ENCODE data around the gene PAFAH2.

The PAFAH2 gene

DNA sequence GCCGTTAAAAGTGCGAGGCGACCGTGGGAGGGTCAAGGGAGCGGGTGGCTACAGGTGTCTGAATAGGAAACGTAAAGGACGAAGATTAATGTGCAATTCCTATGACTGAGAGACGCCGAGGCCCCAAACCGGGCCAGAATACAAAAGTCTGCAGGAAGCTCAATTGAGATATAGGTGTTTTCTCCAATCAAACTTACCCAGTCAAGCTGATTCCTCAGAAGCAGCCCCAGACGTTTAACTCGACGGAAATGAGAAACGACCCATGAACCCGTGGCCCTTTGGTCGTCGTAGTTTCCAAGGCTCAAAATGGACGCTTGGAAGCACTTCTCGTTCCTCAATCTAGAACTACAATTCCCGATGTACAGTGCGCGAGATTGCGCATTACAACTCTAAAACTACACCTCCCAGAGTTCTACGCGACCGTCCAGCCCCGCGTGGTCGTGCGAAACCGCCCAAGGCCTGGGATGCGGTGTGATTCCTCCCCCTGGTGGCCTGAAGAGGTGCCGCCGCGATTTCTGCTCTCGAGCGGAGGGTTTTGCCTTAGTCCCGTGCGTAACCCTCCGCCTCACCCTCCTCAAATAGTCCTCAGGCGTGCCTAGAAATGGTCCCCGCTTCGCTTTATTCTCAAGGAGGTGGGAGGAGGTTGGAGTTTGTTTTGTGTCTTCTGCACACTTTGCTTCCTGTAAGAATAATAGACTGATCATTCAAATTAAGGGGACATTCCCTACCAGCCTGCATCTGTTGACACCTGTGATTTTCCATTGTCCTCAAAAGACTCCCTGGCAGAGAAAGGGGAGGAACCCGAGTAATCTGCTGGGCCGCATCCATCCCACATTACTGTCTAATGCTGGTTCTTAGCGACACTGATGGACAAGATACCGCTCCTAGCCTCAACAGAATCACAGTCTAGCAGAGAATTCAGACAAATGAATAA is at the start of gene PAFAH2:
TSS of gene PAFAH2 (minus strand) at position 236 of the 934 bp plus-strand sequence. CDS start 7,247 bp downstream, outside the sequence.
- DNase-seq (ENCODE audit: low read depth), result peak; percentile 96

DNA sequence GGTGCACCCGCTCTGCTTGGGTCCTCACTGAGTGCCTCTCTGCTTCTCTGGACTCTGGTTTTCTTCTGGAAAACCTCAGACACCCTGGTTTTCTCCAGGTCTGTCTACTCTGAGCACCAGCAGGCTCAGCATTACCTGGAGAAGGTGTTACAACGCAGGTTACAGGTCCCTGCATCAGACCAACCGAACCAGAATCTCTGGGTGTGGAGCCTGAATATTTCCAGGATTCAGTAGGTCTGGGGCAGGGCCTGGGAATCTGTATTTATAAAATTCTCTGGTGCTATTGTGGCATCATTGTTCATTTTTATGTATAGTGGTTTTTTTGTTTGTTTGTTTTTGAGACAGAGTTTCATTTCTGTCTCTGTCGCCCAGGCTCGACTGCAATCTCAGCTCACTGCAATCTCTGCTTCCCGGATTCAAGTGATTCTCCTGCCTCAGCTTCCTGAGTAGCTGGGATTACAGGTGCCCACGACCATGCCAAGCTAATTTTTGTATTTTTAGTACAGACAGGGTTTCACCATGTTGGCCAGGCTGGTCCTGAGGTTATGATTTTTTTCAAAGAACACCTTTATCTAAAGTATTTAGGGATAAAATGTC is 49.5 kb upstream of the PAFAH2 start:
- no peak for DNase-seq (ENCODE audit: low read depth)

DNA sequence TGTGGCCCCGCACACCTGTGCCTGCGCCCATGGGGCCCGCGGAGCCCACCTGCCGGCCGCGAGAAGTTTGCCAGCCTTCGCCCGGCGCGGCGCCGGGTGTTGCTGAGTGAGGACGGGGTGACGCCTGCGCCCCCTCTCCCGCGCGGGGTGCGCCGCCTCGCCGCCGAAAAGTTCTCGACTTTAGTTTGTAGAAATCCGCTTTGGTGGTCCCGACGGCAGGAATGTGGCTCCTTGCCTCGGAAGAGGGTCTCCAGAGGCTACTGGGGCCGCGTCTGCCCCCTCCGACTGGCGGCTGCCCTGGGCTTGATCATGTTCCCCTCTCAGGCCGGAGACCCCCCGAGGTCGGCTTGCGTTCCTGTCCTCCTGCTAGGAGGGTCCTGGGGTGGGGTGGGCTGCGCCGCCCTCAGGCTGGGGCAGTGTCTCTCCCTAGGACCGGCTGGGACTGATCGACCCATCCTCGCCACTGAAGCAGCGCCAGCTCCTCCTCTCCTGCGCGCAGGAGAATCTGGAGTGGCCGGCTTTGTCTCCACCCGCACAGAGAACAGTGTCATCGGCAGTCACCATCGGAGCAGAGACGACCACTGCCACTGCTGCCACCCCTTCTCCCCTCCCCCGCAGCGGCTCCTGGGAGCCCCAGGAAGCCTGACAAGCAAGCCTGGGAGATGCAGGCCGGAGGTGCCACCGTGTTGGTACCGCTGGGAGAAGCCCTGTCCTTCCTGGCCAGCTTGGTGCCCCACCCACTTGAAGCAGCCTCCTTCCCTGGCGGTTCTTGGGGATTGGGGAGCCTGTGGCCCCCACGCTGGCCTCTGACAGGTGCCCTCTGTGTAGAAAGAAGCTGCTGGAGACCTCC is 48.6 kb upstream of the PAFAH2 start:
- DNase-seq (ENCODE audit: low read depth), result no peak

DNA sequence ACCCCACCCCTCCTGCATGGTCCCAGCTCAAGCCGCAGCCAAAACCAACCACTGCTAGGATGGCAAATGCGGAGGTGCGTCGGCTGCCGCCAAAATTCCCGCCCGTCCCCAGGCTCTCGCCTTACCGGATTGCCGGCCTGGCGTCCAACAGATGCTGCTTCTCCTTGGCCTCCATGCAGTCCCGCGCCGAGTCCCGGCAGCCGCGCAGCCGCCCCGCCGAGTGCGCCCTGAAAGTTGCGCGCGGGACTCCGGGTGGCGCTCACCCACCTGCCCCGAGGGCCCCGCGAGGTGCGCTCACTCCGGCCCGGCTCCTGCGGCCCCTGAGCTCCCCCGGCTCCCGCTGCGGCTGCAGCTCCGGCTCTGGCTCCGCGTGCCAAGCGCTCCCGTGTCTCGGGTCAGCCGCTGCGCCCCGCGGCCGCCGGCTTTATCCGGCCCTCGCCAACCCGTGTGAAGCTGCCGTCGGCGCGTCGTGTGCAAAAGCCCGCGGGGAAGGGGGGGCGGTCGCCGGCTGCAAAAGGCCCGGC is 47.9 kb upstream of the PAFAH2 start, which contains the start of gene SLC30A2:
TSS of gene SLC30A2 (minus strand) at position 397 of the 524 bp plus-strand sequence. CDS start at position 175, 222 bp downstream.
- no peak for DNase-seq (ENCODE audit: low read depth)

DNA sequence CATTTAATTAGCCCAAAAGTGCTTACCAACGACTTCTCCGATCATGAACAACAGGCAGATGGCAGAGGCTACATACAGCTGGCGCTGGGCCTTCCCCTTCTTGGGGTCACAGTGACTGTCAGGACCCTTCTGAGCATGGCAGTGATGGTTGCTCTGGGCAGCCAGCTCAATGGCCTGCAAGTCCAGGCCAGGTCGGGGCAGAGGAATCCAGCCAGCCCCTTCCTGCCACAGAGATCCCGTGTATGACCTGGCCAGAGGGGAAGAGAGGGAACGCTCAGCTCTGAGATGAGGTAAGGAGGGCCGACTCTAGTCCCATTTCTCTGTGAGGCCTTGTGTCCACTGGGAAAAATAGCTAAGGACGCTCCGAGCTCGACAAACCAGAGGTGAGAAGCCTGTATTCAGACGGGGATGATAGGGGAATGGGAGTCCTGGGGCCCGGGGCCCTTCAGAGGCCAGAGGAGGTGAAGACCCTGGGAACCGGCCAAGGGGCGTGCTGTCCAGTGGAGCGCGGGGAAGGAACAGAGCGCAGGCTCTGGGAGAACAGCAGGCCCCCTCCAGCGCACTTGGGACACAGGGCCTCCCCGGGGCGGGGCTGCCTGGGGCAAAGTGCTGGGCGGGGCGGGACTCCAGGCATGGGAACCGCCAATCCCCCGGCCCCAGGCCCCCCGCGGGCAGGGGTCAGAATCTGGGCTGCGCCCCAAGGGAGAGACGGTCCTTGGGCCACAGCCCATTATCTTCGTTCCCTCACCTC is 47.3 kb upstream of the PAFAH2 start:
- DNase-seq (ENCODE audit: low read depth), result no peak

DNA sequence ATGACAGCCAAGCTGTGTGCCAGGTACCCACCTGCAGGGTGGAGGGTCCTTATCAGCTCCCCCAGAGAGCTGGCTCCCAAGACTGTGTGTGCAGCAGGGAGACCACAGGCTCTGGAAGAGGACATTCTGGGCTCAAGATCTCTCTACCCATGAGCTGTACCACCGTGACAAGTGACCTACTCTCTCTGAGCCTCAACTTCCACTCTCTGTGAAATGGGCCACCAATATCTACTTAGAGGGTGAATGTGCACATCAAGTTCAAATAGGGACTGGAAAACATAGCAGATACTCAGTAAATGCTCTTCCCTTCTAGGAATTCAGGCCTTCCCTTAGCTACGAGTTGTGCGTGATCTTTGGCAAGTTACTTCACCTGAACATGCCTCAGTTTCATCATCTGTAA is 46.6 kb upstream of the PAFAH2 start:
- DNase-seq (ENCODE audit: low read depth), result no peak

DNA sequence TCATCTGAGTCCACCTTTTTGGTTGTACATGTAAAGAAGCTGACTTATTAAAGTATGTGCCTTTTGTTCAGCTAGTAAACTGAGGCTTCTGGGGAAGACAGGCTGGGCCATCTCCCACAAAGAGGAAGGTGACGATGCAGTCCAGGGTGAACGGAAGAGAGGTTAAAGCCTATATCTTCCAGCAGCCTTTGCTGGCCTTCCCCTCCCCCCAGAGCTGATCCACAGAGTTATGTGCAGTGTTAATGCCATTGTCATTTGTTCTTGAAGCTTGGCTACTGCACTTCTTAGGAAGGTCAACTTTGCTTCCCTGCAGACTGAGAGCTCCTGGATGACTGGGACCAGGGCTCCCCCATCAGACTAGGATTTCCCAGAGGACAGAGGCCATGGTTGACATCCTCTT is 45.9 kb upstream of the PAFAH2 start:
- DNase-seq (ENCODE audit: low read depth), result no peak

DNA sequence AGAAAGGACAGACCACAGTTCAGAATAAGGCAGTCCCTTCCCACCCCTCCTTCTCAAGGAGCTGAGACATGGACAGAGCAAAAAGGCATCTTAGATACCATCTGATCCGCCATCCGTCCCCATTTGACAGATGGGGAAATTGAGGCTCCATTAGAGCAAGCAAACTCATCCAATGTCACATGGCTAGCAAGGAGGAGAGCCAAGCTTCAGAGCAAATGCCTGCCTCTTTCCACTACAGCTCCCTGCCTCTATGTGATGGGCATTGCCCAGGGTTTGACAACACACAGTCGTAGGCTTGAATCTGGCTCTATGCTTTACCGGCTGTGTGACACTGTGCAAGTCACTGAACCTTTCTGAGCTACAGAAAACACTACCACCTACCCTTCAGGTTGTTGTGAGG is 44.1 kb upstream of the PAFAH2 start:
- DNase-seq (ENCODE audit: low read depth), result no peak

DNA sequence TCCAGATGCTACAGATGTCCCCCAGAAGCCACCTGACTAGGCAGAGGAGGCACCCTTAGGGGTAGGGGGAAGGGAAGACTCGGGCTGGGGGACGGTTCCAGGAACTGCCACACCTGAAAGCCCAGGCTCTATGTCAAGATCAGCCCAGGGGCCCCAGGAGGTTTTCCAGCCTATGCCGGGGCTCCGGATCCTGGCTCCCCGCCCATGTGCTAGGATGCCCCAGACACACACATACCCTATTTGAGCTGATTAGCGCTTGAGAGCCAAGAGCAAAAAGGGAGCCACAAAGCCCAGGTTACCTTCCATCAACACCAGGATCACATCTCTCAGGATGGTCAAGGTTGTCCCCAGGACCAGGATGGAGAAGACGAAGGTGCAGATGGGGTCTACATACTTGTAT is 43.5 kb upstream of the PAFAH2 start:
- no peak for DNase-seq (ENCODE audit: low read depth)

DNA sequence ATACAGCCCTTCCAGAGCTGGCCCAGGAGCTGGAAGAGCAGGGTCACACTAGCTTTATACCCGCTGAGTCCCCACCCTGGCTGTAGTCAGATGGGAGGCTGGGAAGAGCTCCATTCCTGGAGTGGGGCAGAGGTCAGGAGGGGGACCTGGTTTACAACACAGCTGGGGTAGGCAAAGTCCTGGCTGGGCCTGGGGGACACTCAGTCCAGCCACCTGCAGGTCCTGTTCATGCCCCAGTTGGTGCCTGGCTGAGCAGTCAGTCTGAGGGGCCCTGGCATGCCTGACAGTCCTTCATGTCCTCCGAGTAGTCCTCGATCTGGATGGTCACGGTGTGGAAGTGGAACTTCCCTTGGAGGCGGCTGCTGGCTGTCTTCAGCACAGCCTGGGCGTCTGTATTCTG is 41.0 kb upstream of the PAFAH2 start:
- no peak for DNase-seq (ENCODE audit: low read depth)

DNA sequence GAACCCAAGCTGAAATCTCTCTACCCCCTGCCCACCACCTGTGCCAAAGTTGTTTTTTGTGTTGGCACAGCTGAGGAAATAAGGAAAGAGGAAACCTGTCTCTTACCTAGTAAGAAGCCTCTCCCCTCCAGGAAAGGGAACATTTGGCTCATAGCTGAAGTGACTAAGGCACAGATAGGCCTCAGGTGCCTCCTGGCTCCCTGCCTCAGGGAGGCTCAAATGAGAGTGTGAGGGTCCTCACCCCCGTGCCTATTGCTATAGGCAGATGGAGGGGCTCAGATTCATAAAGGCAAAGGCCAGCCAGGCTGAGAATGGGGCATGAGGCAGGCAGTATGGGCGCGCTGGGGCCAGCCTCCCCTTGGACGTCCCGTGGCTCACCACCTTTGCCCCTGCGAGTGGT is 40.6 kb upstream of the PAFAH2 start:
- no peak for DNase-seq (ENCODE audit: low read depth)

DNA sequence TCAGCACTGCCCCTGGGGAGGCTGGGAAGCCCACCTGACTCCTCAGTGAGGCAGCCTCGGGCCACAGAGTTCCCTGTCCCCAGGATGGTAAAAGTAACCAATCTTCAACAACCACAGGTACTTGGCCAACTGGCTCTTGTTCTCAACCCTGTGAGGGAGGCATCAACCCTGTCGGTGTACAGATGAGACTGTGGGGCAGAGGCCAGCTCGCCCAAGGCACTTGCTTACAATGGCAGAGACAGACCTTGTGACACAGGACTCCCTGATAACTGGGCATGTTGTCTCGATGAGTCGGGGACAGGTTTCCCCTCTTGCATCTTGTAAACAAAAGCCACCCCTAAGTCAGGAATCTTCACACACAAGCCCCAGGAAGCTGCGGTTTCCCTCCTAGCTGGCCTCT is 40.0 kb upstream of the PAFAH2 start:
- DNase-seq (ENCODE audit: low read depth), result no peak

DNA sequence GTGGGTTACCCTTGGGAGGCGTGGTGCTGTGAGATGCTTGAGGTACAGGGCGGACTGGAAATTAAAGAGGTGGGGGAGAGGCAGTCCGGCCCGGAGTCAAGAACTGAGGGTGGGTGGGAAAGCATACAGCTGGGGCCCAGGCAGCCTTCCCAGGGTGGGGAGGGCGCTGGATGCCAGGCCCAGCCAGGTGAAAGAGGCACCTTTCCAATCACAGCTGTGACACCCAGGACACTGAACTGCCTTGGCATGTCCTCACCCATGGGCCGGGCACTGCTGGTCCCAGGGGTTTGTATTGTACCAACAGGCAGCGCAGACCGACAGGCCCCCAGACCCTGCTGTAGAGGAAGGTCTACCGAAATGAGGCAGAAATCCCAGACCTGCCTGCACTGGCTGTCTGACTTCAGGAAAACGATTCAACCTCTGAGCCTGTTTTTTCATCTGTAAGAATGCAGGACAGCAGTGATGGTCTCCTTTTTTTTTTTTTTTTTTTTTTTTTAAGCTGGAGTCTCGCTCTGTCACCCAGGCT is 39.0 kb upstream of the PAFAH2 start:
- no peak for DNase-seq (ENCODE audit: low read depth)

DNA sequence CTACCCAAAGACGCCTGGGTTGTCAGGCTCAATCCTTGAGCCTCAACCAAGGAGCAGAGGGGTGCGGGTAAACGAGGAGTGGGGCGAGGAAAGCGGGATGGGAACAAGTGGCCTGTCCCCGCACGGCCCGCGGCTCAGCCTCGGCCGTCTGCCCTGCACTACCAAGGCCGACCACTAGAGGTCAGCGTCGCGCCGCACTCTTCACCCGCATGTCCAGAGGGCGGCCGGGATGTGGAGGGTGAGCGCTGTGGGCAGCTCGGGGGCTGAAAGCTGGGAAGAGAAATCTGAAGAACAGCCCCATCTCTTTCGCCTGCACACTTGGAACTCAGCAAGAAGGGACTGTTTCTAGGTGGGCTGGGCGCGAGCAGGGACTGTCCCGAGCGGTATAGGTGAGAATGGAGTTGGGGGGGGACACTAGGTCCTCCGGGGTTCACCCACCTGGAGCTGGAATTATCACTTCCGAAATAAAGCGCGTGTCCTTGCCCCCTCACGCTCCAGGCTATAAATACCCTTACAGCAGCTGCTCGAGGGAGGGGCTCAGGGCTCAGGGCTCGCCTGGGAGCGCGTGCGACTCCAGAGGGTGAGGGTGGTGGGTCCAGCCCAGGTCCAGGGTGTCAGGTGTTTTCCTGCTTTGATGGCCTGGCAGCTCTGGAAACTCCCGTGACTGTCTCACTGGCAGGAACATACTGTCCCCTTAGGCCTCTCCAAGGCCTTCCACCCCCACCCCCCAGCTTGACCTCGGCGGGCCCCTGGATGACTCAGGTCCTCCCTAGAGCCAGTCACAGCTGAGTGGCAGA is 38.3 kb upstream of the PAFAH2 start:
- DNase-seq (ENCODE audit: low read depth), result no peak

DNA sequence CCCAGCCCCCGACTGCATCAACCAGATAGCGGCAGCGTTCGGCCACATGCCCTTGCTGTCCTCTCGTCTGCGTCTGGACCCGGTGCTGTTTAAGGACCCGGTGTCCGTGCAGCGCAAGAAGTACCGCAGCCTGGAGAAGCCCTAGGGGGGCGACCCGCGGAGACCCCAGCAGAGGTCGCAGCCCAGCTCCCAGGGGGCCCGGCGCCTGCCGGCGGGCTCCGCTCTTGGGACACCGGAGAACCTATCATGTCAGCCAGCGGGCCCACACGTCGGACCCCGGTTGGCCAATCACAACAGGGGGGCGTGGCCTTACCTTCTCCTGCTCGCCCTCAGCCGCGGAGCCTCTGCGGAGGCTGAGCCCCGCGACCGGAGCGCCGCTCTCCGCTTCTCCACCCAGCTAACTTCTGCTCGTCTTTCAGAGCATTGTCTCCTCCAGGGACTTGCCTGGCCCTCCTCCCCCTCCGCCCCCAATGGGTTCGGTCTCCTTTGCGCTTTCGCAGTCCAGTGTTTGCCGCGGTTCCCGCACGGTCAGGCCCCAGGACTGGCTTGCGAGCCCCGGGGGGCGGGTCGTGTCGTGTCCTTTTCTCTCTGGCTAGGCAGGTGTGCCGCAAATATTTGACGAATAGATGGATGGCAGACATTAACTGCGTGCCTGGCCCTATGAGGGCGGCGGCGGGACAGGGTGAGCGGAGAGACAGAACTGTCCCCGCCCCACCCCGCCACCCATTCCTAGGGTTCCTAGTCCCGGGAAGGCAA is 37.5 kb upstream of the PAFAH2 start:
- DNase-seq (ENCODE audit: low read depth), result peak; percentile 43

DNA sequence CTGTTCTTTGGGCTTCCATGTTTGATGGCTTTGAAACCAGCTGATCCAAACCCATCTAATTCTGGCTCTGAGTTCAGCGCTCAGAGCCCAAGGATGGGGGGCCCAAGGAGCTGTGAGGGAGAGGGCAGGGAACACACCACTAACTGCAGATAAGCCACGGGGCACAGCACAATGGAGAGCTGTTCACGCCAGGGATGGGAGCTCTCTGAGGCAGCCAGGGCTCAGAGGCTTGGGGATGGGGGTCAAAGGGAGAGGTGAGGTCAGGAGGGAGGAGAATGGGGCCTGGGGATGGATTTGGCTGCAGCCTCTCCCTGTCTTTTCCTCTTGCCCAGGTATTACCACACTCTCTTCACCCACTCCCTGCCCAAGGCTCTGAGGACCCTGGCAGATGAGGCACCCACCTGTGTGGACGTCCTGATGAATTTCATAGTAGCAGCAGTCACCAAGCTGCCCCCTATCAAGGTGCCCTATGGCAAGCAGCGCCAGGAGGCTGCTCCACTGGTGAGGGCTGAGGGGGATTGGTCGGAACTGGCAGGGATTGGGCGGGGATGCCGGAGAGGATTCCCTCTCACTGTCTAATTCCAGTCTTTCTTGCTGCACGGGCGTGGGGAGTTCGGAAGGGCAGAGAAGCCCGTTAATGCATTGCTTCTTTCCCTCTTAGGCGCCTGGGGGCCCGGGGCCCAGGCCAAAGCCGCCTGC is 36.8 kb upstream of the PAFAH2 start:
- DNase-seq (ENCODE audit: low read depth), result no peak

DNA sequence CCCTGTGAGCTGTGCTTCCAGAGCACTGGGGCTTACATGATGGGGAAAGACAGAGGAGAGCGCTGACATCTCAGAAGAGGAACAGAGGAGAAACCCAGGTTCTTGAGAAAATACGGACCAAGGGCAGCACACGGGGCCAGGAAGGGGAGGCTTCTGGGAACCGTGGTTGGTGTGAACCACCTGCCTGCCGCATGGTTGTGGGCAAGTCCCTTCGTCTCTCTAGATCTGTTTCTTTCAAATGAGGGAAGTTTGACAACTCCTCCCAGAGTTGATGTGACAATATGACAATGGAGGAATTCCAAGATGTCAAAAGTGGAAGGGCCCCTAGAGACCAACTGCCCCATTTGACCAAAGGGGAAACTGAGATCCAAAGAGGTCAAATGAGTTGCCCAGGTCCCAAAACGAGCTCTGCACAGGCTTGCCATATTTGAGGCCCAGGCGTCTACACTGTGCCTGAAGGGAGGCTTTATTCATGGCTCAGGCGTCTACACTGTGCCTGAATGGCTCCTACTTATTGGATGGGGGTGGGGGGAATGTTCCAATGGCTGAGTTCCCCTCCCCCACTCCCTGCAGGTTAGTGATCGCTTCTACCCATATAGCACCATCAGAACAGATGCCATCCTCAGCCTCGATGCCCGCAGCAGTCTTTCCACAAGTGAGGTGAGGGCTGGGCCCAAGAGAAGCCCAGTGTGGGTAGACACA is 34.9 kb upstream of the PAFAH2 start:
- DNase-seq (ENCODE audit: low read depth), result no peak

DNA sequence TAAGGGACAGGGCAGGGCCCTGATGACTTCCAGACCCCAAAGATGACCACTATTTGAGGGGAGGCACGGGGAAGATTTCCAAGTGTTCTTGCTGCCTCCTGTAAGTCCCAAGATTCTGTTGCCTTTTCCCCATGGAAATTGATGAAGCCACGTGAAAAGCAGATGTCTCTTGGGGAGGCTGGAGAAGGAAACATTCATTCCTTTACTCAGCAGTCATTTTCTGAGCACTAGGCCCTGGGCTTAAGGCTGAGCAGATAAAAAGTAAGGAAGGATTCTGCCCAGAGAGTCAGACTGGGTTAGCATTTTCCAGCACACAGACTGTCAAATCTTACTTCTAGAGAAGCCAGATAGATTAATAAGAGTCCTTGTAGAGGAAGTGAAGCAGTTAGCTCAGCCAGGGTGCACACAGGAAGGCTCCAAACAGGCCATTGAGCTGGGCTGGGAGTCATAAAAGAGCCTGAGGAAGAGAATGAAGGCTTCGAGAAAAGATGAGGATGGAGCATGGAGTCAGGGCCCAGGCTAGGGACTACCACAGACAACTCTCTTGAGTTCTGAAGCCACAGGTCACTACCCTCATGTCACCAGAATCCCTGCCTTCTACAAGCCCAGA is 33.9 kb upstream of the PAFAH2 start:
- peak; percentile 69 for DNase-seq (ENCODE audit: low read depth)

Measured in GM04503 (cell line).